ENCODE data around the gene TAOK3.

The TAOK3 gene

DNA sequence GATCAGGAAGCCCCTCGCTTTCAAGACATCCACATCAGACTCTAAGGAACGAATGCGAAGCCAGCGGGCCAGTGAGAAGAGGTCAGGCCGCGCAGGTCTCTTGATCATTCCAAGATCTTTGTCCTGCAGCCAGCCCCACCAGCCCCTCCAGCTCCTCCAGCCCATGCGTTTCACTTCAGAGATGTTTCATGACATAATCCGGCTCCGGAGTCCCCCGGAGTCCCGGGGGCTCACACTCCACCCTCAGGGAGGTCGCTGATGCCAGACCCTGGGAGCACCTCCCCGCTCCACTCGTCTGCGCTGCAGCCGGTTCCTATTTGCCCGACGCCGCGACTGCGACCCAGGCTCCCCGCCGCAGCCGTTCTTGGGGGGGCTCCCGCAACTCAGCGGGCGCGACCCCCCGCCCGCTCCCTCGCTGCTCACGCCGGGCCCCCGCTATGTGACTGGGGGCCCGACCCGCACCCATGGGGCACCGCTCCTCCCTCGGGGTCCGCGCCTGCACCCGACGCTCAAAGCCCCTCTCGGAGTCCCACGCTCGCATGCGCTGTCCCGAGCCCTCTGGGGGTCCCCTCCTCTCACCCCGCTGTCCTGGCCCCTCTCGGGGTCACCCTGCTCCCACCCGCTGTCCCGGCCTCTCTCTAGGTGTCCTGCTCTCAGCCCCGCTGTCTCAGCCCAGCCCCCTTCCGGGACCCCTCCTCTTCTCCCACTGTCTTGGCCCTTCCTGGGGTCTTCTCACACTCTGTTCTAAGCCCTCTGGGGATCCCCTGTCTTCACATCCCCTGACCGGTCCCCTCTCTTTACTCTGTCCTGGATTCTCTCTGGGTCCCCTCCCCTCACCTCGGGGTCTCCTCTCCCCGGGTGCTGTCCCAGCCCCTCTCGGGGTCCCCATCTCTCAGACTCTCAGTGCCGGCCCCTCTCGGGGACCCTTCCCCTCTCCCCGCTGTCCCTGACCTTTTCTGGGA is 1.1 kb downstream of the TAOK3 start:
- TF ChIP-seq, protein P1, sequence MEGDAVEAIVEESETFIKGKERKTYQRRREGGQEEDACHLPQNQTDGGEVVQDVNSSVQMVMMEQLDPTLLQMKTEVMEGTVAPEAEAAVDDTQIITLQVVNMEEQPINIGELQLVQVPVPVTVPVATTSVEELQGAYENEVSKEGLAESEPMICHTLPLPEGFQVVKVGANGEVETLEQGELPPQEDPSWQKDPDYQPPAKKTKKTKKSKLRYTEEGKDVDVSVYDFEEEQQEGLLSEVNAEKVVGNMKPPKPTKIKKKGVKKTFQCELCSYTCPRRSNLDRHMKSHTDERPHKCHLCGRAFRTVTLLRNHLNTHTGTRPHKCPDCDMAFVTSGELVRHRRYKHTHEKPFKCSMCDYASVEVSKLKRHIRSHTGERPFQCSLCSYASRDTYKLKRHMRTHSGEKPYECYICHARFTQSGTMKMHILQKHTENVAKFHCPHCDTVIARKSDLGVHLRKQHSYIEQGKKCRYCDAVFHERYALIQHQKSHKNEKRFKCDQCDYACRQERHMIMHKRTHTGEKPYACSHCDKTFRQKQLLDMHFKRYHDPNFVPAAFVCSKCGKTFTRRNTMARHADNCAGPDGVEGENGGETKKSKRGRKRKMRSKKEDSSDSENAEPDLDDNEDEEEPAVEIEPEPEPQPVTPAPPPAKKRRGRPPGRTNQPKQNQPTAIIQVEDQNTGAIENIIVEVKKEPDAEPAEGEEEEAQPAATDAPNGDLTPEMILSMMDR (conservative IDR thresholded peaks at IDR 0.05; ENCODE audit: low read depth, low read length): no peak
- no peak for DNase-seq (ENCODE audit: low read depth)
- H3K4me3 ChIP-seq (ENCODE audit: low read length): peak overlapping the region; percentile 86

GRCh38 chr12:118370601-118371000 is 2.1 kb downstream of the TAOK3 start:
- H3K4me3 ChIP-seq (ENCODE audit: low read length): no peak overlapping the region
- TF ChIP-seq, protein P1 (conservative IDR thresholded peaks at IDR 0.05; ENCODE audit: low read depth, low read length): no peak
- DNase-seq (ENCODE audit: low read depth): no peak

GRCh38 chr12:118368821-118369220 is 3.9 kb downstream of the TAOK3 start:
- DNase-seq (ENCODE audit: low read depth): no peak
- H3K4me3 ChIP-seq (ENCODE audit: low read length): no peak overlapping the region
- TF ChIP-seq, protein P1 (conservative IDR thresholded peaks at IDR 0.05; ENCODE audit: low read depth, low read length): no peak

- TF ChIP-seq, protein P1 (conservative IDR thresholded peaks at IDR 0.05; ENCODE audit: low read depth, low read length): no peak
- H3K4me3 ChIP-seq (ENCODE audit: low read length): no peak overlapping the region
- no peak for DNase-seq (ENCODE audit: low read depth)
Measured at GRCh38 chr12:118361889-118362288, 10.8 kb downstream of the TAOK3 start.

DNA sequence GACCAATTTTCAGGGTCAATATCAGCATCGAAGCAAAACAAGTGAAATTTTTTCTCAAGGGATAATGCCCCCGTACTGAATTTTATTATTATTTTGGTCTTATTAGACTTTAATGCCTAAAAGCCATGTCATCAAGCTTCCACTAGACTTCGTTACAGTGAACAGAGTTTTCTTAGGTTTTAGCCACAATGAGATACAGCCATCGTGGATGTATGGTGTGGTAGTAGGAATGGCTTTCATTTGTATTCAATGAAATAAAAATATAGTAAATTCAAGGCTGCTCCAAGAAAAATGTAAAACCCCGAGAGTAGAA is 11.7 kb downstream of the TAOK3 start:
- no peak overlapping the region for H3K4me3 ChIP-seq (ENCODE audit: low read length)
- TF ChIP-seq, protein P1 (conservative IDR thresholded peaks at IDR 0.05; ENCODE audit: low read depth, low read length): no peak
- DNase-seq (ENCODE audit: low read depth): no peak

GRCh38 chr12:118359541-118359915 is 13.2 kb downstream of the TAOK3 start:
- no peak for DNase-seq (ENCODE audit: low read depth)
- TF ChIP-seq, protein P1 (conservative IDR thresholded peaks at IDR 0.05; ENCODE audit: low read depth, low read length): no peak
- no peak overlapping the region for H3K4me3 ChIP-seq (ENCODE audit: low read length)

Data from retinal pigment epithelial cell (primary cell).